C4-2B (cell line): ENCODE measurements around the gene PIK3AP1.

Experiments used
- H3K27ac ChIP-seq: fragments of 450-650 bp; 2 replicates; pipeline ENCODE4 v1.5.1; 2017
- ZFX ChIP-seq: fragments of 450-650 bp; IDR thresholded peaks from 2 replicates; pipeline ENCODE4 v1.6.1; 2017
- TF ChIP-seq, protein P1 (sequence below): fragments of 450-650 bp; conservative IDR thresholded peaks from 2 replicates; pipeline ENCODE4 v1.5.1; 2017; ENCODE audit warnings: mild to moderate bottlenecking

PIK3AP1 gene

GRCh38 chr10:96570983-96571964, 149.0 kb downstream of the PIK3AP1 start:
- no peak for TF ChIP-seq ZFX
- TF ChIP-seq, protein P1, sequence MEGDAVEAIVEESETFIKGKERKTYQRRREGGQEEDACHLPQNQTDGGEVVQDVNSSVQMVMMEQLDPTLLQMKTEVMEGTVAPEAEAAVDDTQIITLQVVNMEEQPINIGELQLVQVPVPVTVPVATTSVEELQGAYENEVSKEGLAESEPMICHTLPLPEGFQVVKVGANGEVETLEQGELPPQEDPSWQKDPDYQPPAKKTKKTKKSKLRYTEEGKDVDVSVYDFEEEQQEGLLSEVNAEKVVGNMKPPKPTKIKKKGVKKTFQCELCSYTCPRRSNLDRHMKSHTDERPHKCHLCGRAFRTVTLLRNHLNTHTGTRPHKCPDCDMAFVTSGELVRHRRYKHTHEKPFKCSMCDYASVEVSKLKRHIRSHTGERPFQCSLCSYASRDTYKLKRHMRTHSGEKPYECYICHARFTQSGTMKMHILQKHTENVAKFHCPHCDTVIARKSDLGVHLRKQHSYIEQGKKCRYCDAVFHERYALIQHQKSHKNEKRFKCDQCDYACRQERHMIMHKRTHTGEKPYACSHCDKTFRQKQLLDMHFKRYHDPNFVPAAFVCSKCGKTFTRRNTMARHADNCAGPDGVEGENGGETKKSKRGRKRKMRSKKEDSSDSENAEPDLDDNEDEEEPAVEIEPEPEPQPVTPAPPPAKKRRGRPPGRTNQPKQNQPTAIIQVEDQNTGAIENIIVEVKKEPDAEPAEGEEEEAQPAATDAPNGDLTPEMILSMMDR, result no peak
- peak overlapping the region; percentile 51 for H3K27ac ChIP-seq

DNA sequence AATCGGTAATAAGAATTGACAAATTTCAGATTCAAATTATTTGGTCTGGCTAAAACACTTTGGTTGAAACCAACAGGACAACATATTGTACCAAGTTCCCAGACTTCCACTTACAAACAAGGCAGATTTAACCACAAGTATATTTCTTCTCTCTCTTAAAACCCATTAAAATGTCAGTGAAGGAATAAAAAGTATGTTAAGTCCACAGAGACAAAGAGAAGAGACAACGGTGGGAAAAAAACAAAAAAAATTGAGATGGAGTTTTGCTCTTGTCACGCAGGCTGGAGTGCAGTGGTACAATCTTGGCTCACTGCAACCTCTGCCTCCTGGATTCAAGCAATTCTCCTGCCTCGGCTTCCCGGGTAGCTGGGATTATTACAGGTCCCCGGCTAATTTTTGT, 149.8 kb downstream of the PIK3AP1 start:
- peak overlapping the region; percentile 51 for H3K27ac ChIP-seq
- no peak for TF ChIP-seq ZFX

GRCh38 chr10:96568402-96568801, 151.9 kb downstream of the PIK3AP1 start:
- H3K27ac ChIP-seq, result peak overlapping the region; percentile 74
- TF ChIP-seq, protein P1, result no peak
- TF ChIP-seq ZFX, result no peak

DNA sequence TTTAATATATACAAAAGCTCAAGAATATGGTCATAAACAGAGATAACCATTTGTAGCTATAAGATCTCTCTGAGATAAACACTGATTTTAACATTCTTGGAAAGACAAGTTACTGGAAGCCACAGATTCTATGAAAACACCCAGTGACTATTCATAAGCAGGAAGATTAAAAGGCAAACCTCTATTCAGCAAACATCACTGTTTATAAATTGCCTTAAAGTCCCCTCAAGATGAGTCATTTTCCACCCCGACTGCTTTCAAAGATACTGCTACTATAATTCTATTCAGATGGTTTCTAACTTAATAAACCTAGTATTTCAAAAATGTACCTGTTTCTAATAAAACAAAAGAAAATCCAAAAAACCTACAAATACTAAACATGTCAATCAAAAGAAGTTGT, 154.5 kb downstream of the PIK3AP1 start:
- no peak for TF ChIP-seq ZFX
- TF ChIP-seq, protein P1, result no peak

GRCh38 chr10:96560966-96561887, 159.1 kb downstream of the PIK3AP1 start:
- no peak for TF ChIP-seq ZFX
- TF ChIP-seq, protein P1, result no peak
- H3K27ac ChIP-seq, result no peak overlapping the region

More for the DNA sequence above, 154.5 kb downstream of the PIK3AP1 start:
- H3K27ac ChIP-seq, result no peak overlapping the region

GRCh38 chr10:96560489-96560888, 159.8 kb downstream of the PIK3AP1 start:
- TF ChIP-seq ZFX, result no peak
- TF ChIP-seq, protein P1, result no peak
- H3K27ac ChIP-seq, result no peak overlapping the region

- TF ChIP-seq, protein P1, result peak; percentile 72
- TF ChIP-seq ZFX, result no peak
Measured at GRCh38 chr10:96556003-96556402, 164.3 kb downstream of the PIK3AP1 start.

More at GRCh38 chr10:96556003-96556402, 164.3 kb downstream of the PIK3AP1 start:
- no peak overlapping the region for H3K27ac ChIP-seq
